Measurements from ENCODE around the gene RGS7.

Gene RGS7

GRCh38 chr1:240876071-240876470 lies 480.9 kb downstream of the RGS7 start:
- no peak for TF ChIP-seq CTCF (IDR thresholded peaks at IDR 0.05; ENCODE audit: low read depth, low read length)
- no peak overlapping the region for H3K4me3 ChIP-seq (ENCODE audit: low read depth, low read length)
- no peaks in the 10 kb centered on the region for H3K9me3 ChIP-seq
- H3K36me3 ChIP-seq, result no peaks in the 10 kb centered on the region
- no peaks in the 10 kb centered on the region for H3K4me1 ChIP-seq
- DNase-seq, result no peak
- no peaks in the 10 kb centered on the region for H3K27me3 ChIP-seq

- Histone ChIP-seq H3K9me3 (no peaks in the 10 kb centered on the region), H3K4me1 (no peaks in the 10 kb centered on the region), H3K36me3 (no peaks in the 10 kb centered on the region), H3K4me3 (ENCODE audit: low read depth, low read length) (no peak overlapping the region), H3K27me3 (no peaks in the 10 kb centered on the region)
- DNase-seq, result no peak
- TF ChIP-seq CTCF (IDR thresholded peaks at IDR 0.05; ENCODE audit: low read depth, low read length), result no peak
Measured at GRCh38 chr1:240869071-240869470, 487.9 kb downstream of the RGS7 start.

GRCh38 chr1:240866724-240867123 lies 490.3 kb downstream of the RGS7 start:
- Histone ChIP-seq H3K9me3 (no peaks in the 10 kb centered on the region), H3K36me3 (no peaks in the 10 kb centered on the region), H3K4me1 (no peaks in the 10 kb centered on the region), H3K4me3 (ENCODE audit: low read depth, low read length) (no peak overlapping the region), H3K27me3 (no peaks in the 10 kb centered on the region)
- no peak for DNase-seq
- no peak for TF ChIP-seq CTCF (IDR thresholded peaks at IDR 0.05; ENCODE audit: low read depth, low read length)

- H3K36me3 ChIP-seq, result no peaks in the 10 kb centered on the region
- TF ChIP-seq CTCF (IDR thresholded peaks at IDR 0.05; ENCODE audit: low read depth, low read length), result no peak
- H3K4me1 ChIP-seq, result no peaks in the 10 kb centered on the region
- H3K9me3 ChIP-seq, result no peaks in the 10 kb centered on the region
- H3K27me3 ChIP-seq, result no peaks in the 10 kb centered on the region
- no peak overlapping the region for H3K4me3 ChIP-seq (ENCODE audit: low read depth, low read length)
- no peak for DNase-seq
Measured at GRCh38 chr1:240860023-240860422, 497.0 kb downstream of the RGS7 start.

- H3K4me3 ChIP-seq (ENCODE audit: low read depth, low read length), result no peak overlapping the region
- TF ChIP-seq CTCF (IDR thresholded peaks at IDR 0.05; ENCODE audit: low read depth, low read length), result no peak
- DNase-seq, result no peak
- no peaks in the 10 kb centered on the region for H3K4me1 ChIP-seq
- H3K36me3 ChIP-seq, result no peaks in the 10 kb centered on the region
- H3K9me3 ChIP-seq, result no peaks in the 10 kb centered on the region
- no peaks in the 10 kb centered on the region for H3K27me3 ChIP-seq
Measured at GRCh38 chr1:240854367-240854766, 502.6 kb downstream of the RGS7 start.

- no peak for TF ChIP-seq CTCF (IDR thresholded peaks at IDR 0.05; ENCODE audit: low read depth, low read length)
- H3K4me1 ChIP-seq, result no peaks in the 10 kb centered on the region
- H3K4me3 ChIP-seq (ENCODE audit: low read depth, low read length), result no peak overlapping the region
- H3K27me3 ChIP-seq, result no peaks in the 10 kb centered on the region
- no peaks in the 10 kb centered on the region for H3K9me3 ChIP-seq
- no peaks in the 10 kb centered on the region for H3K36me3 ChIP-seq
- DNase-seq, result no peak
Measured at GRCh38 chr1:240847325-240847724, 509.7 kb downstream of the RGS7 start.
